ENCODE measurements around the gene TUT1.
"Not testable (repeated sequence)": the region's sequence is repeated elsewhere in the genome, so short reads cannot be mapped to it uniquely, and the experiment has no call there.

The TUT1 gene

DNA sequence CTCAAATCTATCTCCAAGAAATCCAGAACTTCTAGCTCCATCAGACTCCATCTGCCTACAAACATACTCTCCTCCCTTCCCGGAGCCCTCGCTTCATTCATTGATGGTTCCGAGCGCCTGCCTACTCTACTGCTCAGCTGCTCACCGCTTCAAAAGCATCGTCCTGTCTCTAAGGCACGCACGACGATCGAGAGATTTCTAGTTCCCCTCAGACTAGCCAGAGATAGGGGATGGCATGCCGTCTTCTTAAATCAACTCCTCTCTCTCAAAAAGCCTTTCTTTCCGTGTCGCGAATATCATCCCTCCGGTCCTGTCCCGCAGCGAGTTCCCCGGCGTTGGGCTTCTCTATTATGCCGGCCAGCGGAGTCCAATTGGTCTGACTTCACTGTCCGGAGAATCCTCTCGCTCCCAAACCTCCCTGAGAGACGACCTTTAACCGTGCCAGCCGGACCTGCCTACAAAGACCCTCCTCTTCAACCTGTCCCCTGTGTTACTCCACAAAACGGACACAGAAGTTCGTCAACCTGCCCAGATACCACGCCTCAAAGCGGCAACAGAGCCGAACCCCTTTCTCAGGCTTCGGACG lies 18.2 kb downstream of the TUT1 start:
- H3K4me3 ChIP-seq (ENCODE audit: control insufficient read depth, low read depth, low read length): peak overlapping the region; percentile 92
- DNase-seq (ENCODE audit: low read depth): no peak
- TF ChIP-seq CTCF (IDR thresholded peaks at IDR 0.05; ENCODE audit: control insufficient read depth, insufficient read depth, low read depth, low read length, missing control alignments): no peak

DNA sequence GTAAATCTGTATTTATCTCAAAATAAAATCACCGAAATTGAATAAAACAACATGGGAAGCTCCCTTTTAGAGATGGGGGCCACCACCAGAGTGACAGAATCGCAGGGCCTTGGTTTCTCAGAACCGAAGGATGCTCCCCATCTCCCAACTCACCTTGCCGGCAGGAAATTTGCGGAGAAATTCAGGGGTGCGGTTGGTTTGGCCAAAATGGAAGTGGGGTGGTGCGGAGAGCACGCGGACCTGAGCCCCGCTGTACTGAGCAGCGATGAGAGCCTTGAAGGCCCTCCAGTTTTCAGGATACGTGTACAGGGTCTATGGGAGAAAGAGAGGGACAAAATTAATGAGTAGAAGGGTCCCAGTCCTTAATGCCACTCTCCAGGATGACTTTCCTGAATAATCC lies 18.9 kb downstream of the TUT1 start:
- TF ChIP-seq CTCF (IDR thresholded peaks at IDR 0.05; ENCODE audit: control insufficient read depth, insufficient read depth, low read depth, low read length, missing control alignments): no peak
- H3K4me3 ChIP-seq (ENCODE audit: control insufficient read depth, low read depth, low read length): peak overlapping the region; percentile 92
- no peak for DNase-seq (ENCODE audit: low read depth)

GRCh38 chr11:62571493-62571892 lies 19.8 kb downstream of the TUT1 start:
- not testable (repeated sequence) for DNase-seq (ENCODE audit: low read depth); H3K4me3 ChIP-seq (ENCODE audit: control insufficient read depth, low read depth, low read length)

DNA sequence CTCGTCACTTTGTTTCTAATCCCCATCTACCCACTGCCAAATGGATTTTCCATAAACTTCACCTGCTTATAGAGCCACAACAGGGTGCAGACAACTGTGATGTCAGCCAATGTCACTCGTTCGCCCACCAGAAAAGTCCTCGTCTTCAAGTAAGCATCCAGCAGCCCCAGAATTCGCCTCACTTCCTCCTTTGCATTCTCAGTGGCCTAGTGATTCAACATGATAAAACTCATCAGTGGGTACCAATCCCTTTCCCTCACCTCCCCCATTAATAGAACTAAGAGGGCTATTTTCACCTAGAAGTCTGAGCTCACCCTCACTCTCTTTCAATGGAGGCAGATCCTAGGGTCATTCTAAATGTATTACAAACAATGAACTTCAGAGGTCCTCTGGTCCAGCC lies 20.4 kb downstream of the TUT1 start:
- not testable (repeated sequence) for DNase-seq (ENCODE audit: low read depth); H3K4me3 ChIP-seq (ENCODE audit: control insufficient read depth, low read depth, low read length)

DNA sequence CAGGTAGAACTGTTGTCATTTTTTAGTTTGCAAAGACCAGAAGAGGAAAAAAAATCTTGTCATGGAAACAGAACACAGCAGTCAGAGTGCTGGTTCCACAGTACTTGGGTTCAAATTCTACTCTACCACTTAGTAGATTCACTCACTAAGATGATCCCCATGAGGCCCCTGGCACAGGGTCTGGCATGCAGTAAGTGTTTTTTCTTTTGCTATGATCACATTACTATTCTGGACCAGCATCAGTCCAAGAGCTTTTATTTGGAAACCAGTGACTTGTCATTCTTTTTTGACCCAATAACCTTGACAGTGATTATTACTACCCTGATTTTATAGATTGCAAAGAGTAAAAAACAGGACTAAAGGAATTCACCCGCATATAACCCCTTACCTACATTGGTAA lies 21.7 kb downstream of the TUT1 start:
- no peak overlapping the region for H3K4me3 ChIP-seq (ENCODE audit: control insufficient read depth, low read depth, low read length)
- no peak for TF ChIP-seq CTCF (IDR thresholded peaks at IDR 0.05; ENCODE audit: control insufficient read depth, insufficient read depth, low read depth, low read length, missing control alignments)
- DNase-seq (ENCODE audit: low read depth): no peak

- no peak for DNase-seq (ENCODE audit: low read depth)
- no peak for TF ChIP-seq CTCF (IDR thresholded peaks at IDR 0.05; ENCODE audit: control insufficient read depth, insufficient read depth, low read depth, low read length, missing control alignments)
- H3K4me3 ChIP-seq (ENCODE audit: control insufficient read depth, low read depth, low read length): no peak overlapping the region
Measured at GRCh38 chr11:62567018-62567633, 24.2 kb downstream of the TUT1 start.

- no peak for TF ChIP-seq CTCF (IDR thresholded peaks at IDR 0.05; ENCODE audit: control insufficient read depth, insufficient read depth, low read depth, low read length, missing control alignments)
- no peak for DNase-seq (ENCODE audit: low read depth)
Measured at GRCh38 chr11:62566247-62566646, 25.1 kb downstream of the TUT1 start.

More at GRCh38 chr11:62566247-62566646, 25.1 kb downstream of the TUT1 start:
- no peak overlapping the region for H3K4me3 ChIP-seq (ENCODE audit: control insufficient read depth, low read depth, low read length)

All from AG09309 (cell line).